ENCODE data around the gene RHEB. TPM values are rescaled to one million over a fixed set of nuclear protein-coding genes. Genes with fewer than 3 reads are reported as not detected.

The RHEB gene
- total RNA-seq, 1 experiment from 2014 or later = 114 TPM

- WGBS (ENCODE audit: extremely low coverage, insufficient read length, low lambda C conversion rate) = no CpG with 5 or more reads among the region's 13 CpGs
- Mint-ChIP-seq H3K27ac (peak overlapping the region in 1 of 3 experiments; percentile 44; a peak in 1 of 7 replicates), H3K4me3 (no peak overlapping the region), H3K36me3 (ENCODE audit: insufficient read depth in 1 of 3, low read depth in 3 of 3) (no peaks in the 10 kb centered on the region), H3K4me1 (peaks cover 32 to 35% of the 10 kb centered on the region in 2 experiments), H3K9me3 (no peaks in the 10 kb centered on the region), H3K27me3 (ENCODE audit: low read depth) (peaks cover 4% of the 10 kb centered on the region)
- no peak overlapping the region for H2BK15ac ChIP-seq (ENCODE audit: low read depth, low read length)
- DNase-seq = no peak
- TF ChIP-seq CTCF (conservative IDR thresholded peaks at IDR 0.05) = no peak
- no peak overlapping the region for H2BK120ac ChIP-seq (ENCODE audit: low read depth, low read length, poor library complexity, severe bottlenecking)
- no peak overlapping the region for H3K27ac ChIP-seq (ENCODE audit: insufficient read length, low read depth, low read length)
- no peak overlapping the region for H2BK5ac ChIP-seq (ENCODE audit: insufficient read length, low read length)
- H3K4me2 ChIP-seq (ENCODE audit: insufficient read depth, insufficient read length, low read length) = no peak overlapping the region
- no peak overlapping the region for H3K14ac ChIP-seq (ENCODE audit: insufficient read depth, low read length)
- H3K27me3 ChIP-seq (ENCODE audit: insufficient read depth, low read length) = no peaks in the 10 kb centered on the region
- no peaks in the 10 kb centered on the region for H3K79me2 ChIP-seq (ENCODE audit: insufficient read depth, low read length)
- H2BK20ac ChIP-seq (ENCODE audit: low read depth, low read length, poor library complexity, severe bottlenecking) = no peak overlapping the region
- H4K8ac ChIP-seq (replicated peaks; ENCODE audit: insufficient read length, low read depth, low read length) = no peak overlapping the region
- H3K4ac ChIP-seq (ENCODE audit: low read depth, low read length) = no peak overlapping the region
- H3T11ph ChIP-seq (ENCODE audit: low read length) = no peak overlapping the region
- no peak overlapping the region for H4K5ac ChIP-seq (ENCODE audit: insufficient read length, low read depth, low read length)
- H3K56ac ChIP-seq (ENCODE audit: insufficient read length, low read depth, low read length) = no peak overlapping the region
- no peak overlapping the region for H2BK12ac ChIP-seq (ENCODE audit: insufficient read length, low read depth, low read length)
- H3K9me3 ChIP-seq (ENCODE audit: control insufficient read depth, low read depth, low read length) = no peaks in the 10 kb centered on the region
- no peaks in the 10 kb centered on the region for H3K23me2 ChIP-seq (ENCODE audit: insufficient read length, low read depth, low read length, poor library complexity, severe bottlenecking)
- no peak overlapping the region for H2AK5ac ChIP-seq (ENCODE audit: insufficient read length, low read length)
- peaks cover 3% of the 10 kb centered on the region; the same call in 1 of the 2 replicates for H3K4me1 ChIP-seq (ENCODE audit: insufficient read depth, low read length)
- H3K18ac ChIP-seq (ENCODE audit: insufficient read length, low read depth, low read length) = no peak overlapping the region
- no peak overlapping the region for H3K23ac ChIP-seq (ENCODE audit: insufficient read length, low read depth, low read length)
- no peak overlapping the region for H3K9ac ChIP-seq (ENCODE audit: extremely low read depth, insufficient read length, low read length)
- no peak overlapping the region for H2AFZ ChIP-seq (ENCODE audit: low read length)
- no peaks in the 10 kb centered on the region for H3K79me1 ChIP-seq (ENCODE audit: insufficient read depth, low read depth, low read length, poor library complexity, severe bottlenecking)
- H4K91ac ChIP-seq (ENCODE audit: insufficient read length, low read depth, low read length) = no peak overlapping the region
- H4K20me1 ChIP-seq (ENCODE audit: control insufficient read depth, insufficient read depth, insufficient read length) = no peaks in the 10 kb centered on the region
These were observed 88.4 kb downstream of the RHEB start for GRCh38 chr7:151431281-151431767.

Data from H9 (cell line).